GM13977 (cell line): ENCODE measurements around the gene EPS8L3.
"Not testable (repeated sequence)": the region's sequence is repeated elsewhere in the genome, so short reads cannot be mapped to it uniquely, and the experiment has no call there.

Experiments
- DNase-seq: peaks from one replicate; pipeline ENCODE4 v3.0.0; 2012; ENCODE audit warnings: low spot score
- CTCF ChIP-seq: IDR thresholded peaks from 2 replicates; pipeline ENCODE4 v1.5.1; 2012; ENCODE audit warnings: mild to moderate bottlenecking, control low read depth; ENCODE audit not compliant: insufficient read depth; ENCODE audit errors: extremely low read depth, missing control alignments
- in situ Hi-C: fragments of 300-500 bp; cut with MboI; formaldehyde crosslinking; loops from one replicate; pipeline ENCODE4 v1.12.0; 2022; ENCODE audit warnings: low sequenced_read_pairs, low pct_unique_long_range_greater_than_20kb, mixed read lengths, inconsistent platforms; ENCODE audit not compliant: unreplicated experiment

The EPS8L3 gene

GRCh38 chr1:109750920-109751319 is 12.8 kb downstream of the EPS8L3 start:
- TF ChIP-seq CTCF: no peak
- no peak for DNase-seq
- in situ Hi-C loops: no loop called here

- TF ChIP-seq CTCF: no peak
- DNase-seq: no peak
- in situ Hi-C loops: no loop called here
These were observed 13.4 kb downstream of the EPS8L3 start for GRCh38 chr1:109750241-109750882.

- no peak for TF ChIP-seq CTCF
- no peak for DNase-seq
- in situ Hi-C loops: no loop called here
These were observed 14.5 kb downstream of the EPS8L3 start for GRCh38 chr1:109749221-109749620.

GRCh38 chr1:109748311-109748710 is 15.4 kb downstream of the EPS8L3 start:
- in situ Hi-C loops: not testable (repeated sequence)

GRCh38 chr1:109740615-109741373 is 22.9 kb downstream of the EPS8L3 start, which contains the start of gene GSTM3:
Gene GSTM3 (minus strand): TSS chr1:109741038. CDS start chr1:109740287, 751 bp downstream.
- DNase-seq: no peak
- TF ChIP-seq CTCF: no peak
- in situ Hi-C loops: no loop called here

More at GRCh38 chr1:109748311-109748710, 15.4 kb downstream of the EPS8L3 start:
- DNase-seq: not testable (repeated sequence)

- DNase-seq: peak; percentile 81
- in situ Hi-C loops: no loop called here
- TF ChIP-seq CTCF: no peak
These were observed 23.7 kb downstream of the EPS8L3 start for GRCh38 chr1:109739738-109740614.
